Activated CD8-positive, alpha-beta memory T cell treated with anti-CD3 and anti-CD28 coated beads, Interleukin-2, amount 50 U/mL, for 4 hours (primary cell): Measurements from ENCODE around the gene CACNG7.
A peak's percentile ranks its signal among the peaks of the same experiment; 100 is the strongest.
"Not testable (repeated sequence)": the region's sequence is repeated elsewhere in the genome, so short reads cannot be mapped to it uniquely, and the experiment has no call there.

Experiments
- DNase-seq: peaks from one replicate; pipeline ENCODE4 v3.0.0-alpha.2; 2020

CACNG7 gene

GRCh38 chr19:53908935-53909415, at the start of gene CACNG7:
CACNG7 (plus strand) TSS chr19:53909278; CDS start chr19:53912832, 3,554 bp downstream.
- no peak for DNase-seq

- DNase-seq: no peak
These were observed 44.7 kb upstream of the CACNG7 start for GRCh38 chr19:53864308-53864836.

- DNase-seq: no peak
These were observed 43.6 kb upstream of the CACNG7 start for GRCh38 chr19:53865523-53865917.

GRCh38 chr19:53865918-53866864, 42.9 kb upstream of the CACNG7 start:
- DNase-seq: peak; percentile 57

GRCh38 chr19:53866865-53867224, 42.2 kb upstream of the CACNG7 start:
- DNase-seq: no peak

- DNase-seq: peak; percentile 100
These were observed 41.6 kb upstream of the CACNG7 start, which contains the start of gene MYADM for GRCh38 chr19:53867225-53868090. MYADM (plus strand) TSS chr19:53867883; CDS start chr19:53873530, 5,647 bp downstream.

- DNase-seq: peak; percentile 33
These were observed 40.8 kb upstream of the CACNG7 start for GRCh38 chr19:53868091-53868891.

GRCh38 chr19:53868892-53869804, 39.9 kb upstream of the CACNG7 start:
- peak; percentile 86 for DNase-seq

GRCh38 chr19:53869805-53870484, 39.1 kb upstream of the CACNG7 start:
- not testable (repeated sequence) for DNase-seq

GRCh38 chr19:53870485-53870844, 38.6 kb upstream of the CACNG7 start:
- no peak for DNase-seq

GRCh38 chr19:53871454-53871853, 37.6 kb upstream of the CACNG7 start:
- DNase-seq: no peak

GRCh38 chr19:53872762-53873161, 36.3 kb upstream of the CACNG7 start:
- DNase-seq: no peak

- DNase-seq: no peak
These were observed 35.1 kb upstream of the CACNG7 start for GRCh38 chr19:53873773-53874605.

- no peak for DNase-seq
These were observed 34.5 kb upstream of the CACNG7 start for GRCh38 chr19:53874606-53874990.

- DNase-seq: no peak
These were observed 33.3 kb upstream of the CACNG7 start for GRCh38 chr19:53875602-53876325.

GRCh38 chr19:53876651-53877224, 32.3 kb upstream of the CACNG7 start:
- DNase-seq: no peak

- no peak for DNase-seq
These were observed 31.7 kb upstream of the CACNG7 start for GRCh38 chr19:53877361-53877766.

GRCh38 chr19:53878776-53879139, 30.3 kb upstream of the CACNG7 start:
- no peak for DNase-seq
